H9 (cell line): Measurements from ENCODE around the gene CROCC2. TPM values are rescaled to one million over a fixed set of nuclear protein-coding genes. Genes with fewer than 3 reads are reported as not detected.

Experiments used
- DNase-seq: peaks from one replicate; pipeline ENCODE4 v3.0.0-alpha.2; 2017
- H2AFZ ChIP-seq: one replicate; pipeline ENCODE4 v1.6.1; 2013; ENCODE audit warnings: mild to moderate bottlenecking, low read length, control low read depth, moderate library complexity
- H2AK5ac ChIP-seq: 2 replicates; pipeline ENCODE4 v1.6.1; 2013; ENCODE audit warnings: low read length, control low read depth, mixed read lengths; ENCODE audit not compliant: insufficient read length
- H2BK120ac ChIP-seq: one replicate; pipeline ENCODE4 v1.6.1; 2013; ENCODE audit warnings: low read depth, mild to moderate bottlenecking, low read length, control low read depth, inconsistent platforms; ENCODE audit not compliant: poor library complexity, severe bottlenecking
- H2BK12ac ChIP-seq: 2 replicates; pipeline ENCODE4 v1.6.1; 2013; ENCODE audit warnings: low read length, control low read depth, mixed read lengths, low read depth; ENCODE audit not compliant: insufficient read length
- H2BK15ac ChIP-seq: 2 replicates; pipeline ENCODE4 v1.6.1; 2013; ENCODE audit warnings: low read depth, low read length, control low read depth
- H2BK20ac ChIP-seq: one replicate; pipeline ENCODE4 v1.6.1; 2013; ENCODE audit warnings: low read depth, mild to moderate bottlenecking, low read length, control low read depth, inconsistent platforms; ENCODE audit not compliant: poor library complexity, severe bottlenecking
- H2BK5ac ChIP-seq: 2 replicates; pipeline ENCODE4 v1.6.1; 2013; ENCODE audit warnings: low read length, control low read depth, mixed read lengths; ENCODE audit not compliant: insufficient read length
- H3K14ac ChIP-seq: 2 replicates; pipeline ENCODE4 v1.6.1; 2013; ENCODE audit warnings: low read length, control low read depth; ENCODE audit not compliant: insufficient read depth
- H3K18ac ChIP-seq: 2 replicates; pipeline ENCODE4 v1.6.1; 2013; ENCODE audit warnings: low read depth, mild to moderate bottlenecking, mixed read lengths, low read length, control low read depth; ENCODE audit not compliant: insufficient read length
- H3K23ac ChIP-seq: 2 replicates; pipeline ENCODE4 v1.6.1; 2013; ENCODE audit warnings: low read length, control low read depth, mixed read lengths, low read depth; ENCODE audit not compliant: insufficient read length
- H3K23me2 ChIP-seq: 2 replicates; pipeline ENCODE4 v1.6.1; 2013; ENCODE audit warnings: low read depth, mild to moderate bottlenecking, mixed read lengths, low read length, control low read depth; ENCODE audit not compliant: insufficient read length, poor library complexity, severe bottlenecking
- H3K27ac ChIP-seq: 2 replicates; pipeline ENCODE4 v1.5.1; 2013; ENCODE audit warnings: low read length, control low read depth, mixed read lengths, low read depth; ENCODE audit not compliant: insufficient read length
- H3K27me3 ChIP-seq: 2 replicates; pipeline ENCODE4 v1.6.1; 2013; ENCODE audit warnings: low read length, control low read depth, inconsistent platforms; ENCODE audit not compliant: insufficient read depth
- H3K4ac ChIP-seq: 2 replicates; pipeline ENCODE4 v1.6.1; 2013; ENCODE audit warnings: low read depth, mild to moderate bottlenecking, control low read depth, inconsistent platforms, low read length, moderate library complexity
- H3K4me1 ChIP-seq: 2 replicates; pipeline ENCODE4 v1.6.1; 2013; ENCODE audit warnings: low read length, control low read depth, inconsistent platforms; ENCODE audit not compliant: insufficient read depth
- H3K4me2 ChIP-seq: 2 replicates; pipeline ENCODE4 v1.6.1; 2013; ENCODE audit warnings: low read length, control low read depth, mixed read lengths; ENCODE audit not compliant: insufficient read length, insufficient read depth
- H3K56ac ChIP-seq: 2 replicates; pipeline ENCODE4 v1.6.1; 2013; ENCODE audit warnings: low read depth, mild to moderate bottlenecking, mixed read lengths, low read length, control low read depth; ENCODE audit not compliant: insufficient read length
- H3K79me1 ChIP-seq: 2 replicates; pipeline ENCODE4 v1.6.1; 2013; ENCODE audit warnings: low read depth, mild to moderate bottlenecking, moderate library complexity, low read length, control low read depth, inconsistent platforms; ENCODE audit not compliant: insufficient read depth, poor library complexity, severe bottlenecking
- H3K79me2 ChIP-seq: 2 replicates; pipeline ENCODE4 v1.6.1; 2013; ENCODE audit warnings: low read length, control low read depth, inconsistent platforms; ENCODE audit not compliant: insufficient read depth
- H3K9ac ChIP-seq: 2 replicates; pipeline ENCODE4 v1.6.1; 2013; ENCODE audit warnings: low read length, control low read depth, mixed read lengths; ENCODE audit not compliant: insufficient read length; ENCODE audit errors: extremely low read depth
- H3K9me3 ChIP-seq: one replicate; pipeline ENCODE4 v1.6.1; 2013; ENCODE audit warnings: low read depth, low read length, inconsistent platforms; ENCODE audit not compliant: control insufficient read depth
- H3T11ph ChIP-seq: one replicate; pipeline ENCODE4 v1.6.1; 2013; ENCODE audit warnings: mild to moderate bottlenecking, low read length, control low read depth, inconsistent platforms
- H4K20me1 ChIP-seq: one replicate; pipeline ENCODE4 v1.6.1; 2013; ENCODE audit not compliant: control insufficient read depth, insufficient read length, insufficient read depth
- H4K5ac ChIP-seq: 2 replicates; pipeline ENCODE4 v1.6.1; 2013; ENCODE audit warnings: low read depth, mild to moderate bottlenecking, mixed read lengths, low read length, control low read depth; ENCODE audit not compliant: insufficient read length
- H4K8ac ChIP-seq: replicated peaks from 2 replicates; pipeline ENCODE4 v1.6.1; 2013; ENCODE audit warnings: low read length, control low read depth, mixed read lengths, low read depth; ENCODE audit not compliant: insufficient read length
- H4K91ac ChIP-seq: 2 replicates; pipeline ENCODE4 v1.6.1; 2013; ENCODE audit warnings: low read depth, mild to moderate bottlenecking, moderate library complexity, mixed read lengths, low read length, control low read depth; ENCODE audit not compliant: insufficient read length
- H3K27ac Mint-ChIP-seq, 3 experiments: 2 replicates in 2 of 3; 3 replicates in 1 of 3; pipeline ENCODE4 v1.8.0; 2020 to 2021; ENCODE audit warnings: mixed read lengths in 3 of 3, mild to moderate bottlenecking in 1 of 3, moderate library complexity in 1 of 3
- H3K27me3 Mint-ChIP-seq: 2 replicates; pipeline ENCODE4 v1.8.0; 2021; ENCODE audit warnings: low read depth, mild to moderate bottlenecking, moderate library complexity, mixed read lengths
- H3K36me3 Mint-ChIP-seq, 3 experiments: 2 replicates in 2 of 3; 3 replicates in 1 of 3; pipeline ENCODE4 v1.8.0; 2020 to 2021; ENCODE audit warnings: low read depth in 3 of 3, mixed read lengths in 3 of 3; ENCODE audit not compliant: insufficient read depth in 1 of 3
- H3K4me1 Mint-ChIP-seq, 2 experiments: 2 replicates each; pipeline ENCODE4 v1.8.0; 2020; ENCODE audit warnings: mixed read lengths in 2 of 2
- H3K4me3 Mint-ChIP-seq, 2 experiments: 2 replicates in 1 of 2; 3 replicates in 1 of 2; pipeline ENCODE4 v1.8.0; 2020 to 2021; ENCODE audit warnings: mild to moderate bottlenecking in 2 of 2, mixed read lengths in 2 of 2, moderate library complexity in 1 of 2
- H3K9me3 Mint-ChIP-seq, 2 experiments: 2 replicates in 1 of 2; 3 replicates in 1 of 2; pipeline ENCODE4 v1.8.0; 2020; ENCODE audit warnings: mild to moderate bottlenecking in 2 of 2, mixed read lengths in 2 of 2, moderate library complexity in 1 of 2
- CTCF ChIP-seq: fragments of 200-600 bp; sonication (generic); conservative IDR thresholded peaks from 3 replicates; pipeline ENCODE4 v1.8.0; 2021; ENCODE audit warnings: antibody characterized with exemption, mild to moderate bottlenecking
- WGBS: extraction: QIAGEN DNeasy Blood & Tissue Kit; methylation state at CpG from one replicate; pipeline ENCODE4 v1.1.7; 2013; ENCODE audit warnings: missing lambda C conversion rate, low lambda C conversion rate, mixed read lengths; ENCODE audit not compliant: insufficient read length; ENCODE audit errors: extremely low coverage; 5-methylcytosine and 5-hydroxymethylcytosine counted together
- total RNA-seq: library from RNA; stranded (reverse); gene quantifications from 2 replicates; pipeline ENCODE4 v1.2.1, GENCODE V29; 2021

CROCC2 gene
- total RNA-seq, 1 experiment from 2014 or later, result not detected

- no peak overlapping the region for H3K4me2 ChIP-seq
- H3K36me3 Mint-ChIP-seq, result peaks cover 3 to 10% (median 5%) of the 10 kb centered on the region in 3 experiments; a peak in 5 of 7 replicates
These were observed 5.8 kb upstream of the CROCC2 start for GRCh38 chr2:240900141-240900860.

More at GRCh38 chr2:240900141-240900860, 5.8 kb upstream of the CROCC2 start:
- Histone ChIP-seq H4K5ac (no peak overlapping the region), H3K27me3 (no peaks in the 10 kb centered on the region), H3K9ac (no peak overlapping the region), H3K56ac (no peak overlapping the region), H4K20me1 (no peaks in the 10 kb centered on the region), H3K4me1 (no peaks in the 10 kb centered on the region), H2BK20ac (no peak overlapping the region), H2BK120ac (no peak overlapping the region), H2BK12ac (no peak overlapping the region), H3K79me1 (no peaks in the 10 kb centered on the region), H4K91ac (no peak overlapping the region), H2BK5ac (no peak overlapping the region), H2AK5ac (no peak overlapping the region), H3K27ac (no peak overlapping the region), H3K23me2 (no peaks in the 10 kb centered on the region), H4K8ac (no peak overlapping the region), H3T11ph (no peak overlapping the region), H2AFZ (no peak overlapping the region), H3K9me3 (no peaks in the 10 kb centered on the region), H3K4ac (no peak overlapping the region), H3K23ac (no peak overlapping the region), H3K14ac (no peak overlapping the region; the same call in 1 of the 2 replicates), H3K18ac (no peak overlapping the region), H3K79me2 (no peaks in the 10 kb centered on the region), H2BK15ac (no peak overlapping the region)
- DNase-seq, result no peak
- no CpG with 5 or more reads among the region's 27 CpGs for WGBS
- Mint-ChIP-seq H3K27ac (no peak overlapping the region), H3K4me3 (no peak overlapping the region), H3K9me3 (peaks cover 12% of the 10 kb centered on the region in 2 experiments), H3K27me3 (peaks cover 8% of the 10 kb centered on the region), H3K4me1 (peaks cover 7 to 16% of the 10 kb centered on the region in 2 experiments)
- TF ChIP-seq CTCF, result no peak
